Lower leg skin (tissue), 3 donors: ENCODE results near the gene ABCC1.

ENCODE experiments used
- CTCF ChIP-seq, 3 donors: fragments of 450-650 bp; IDR thresholded peaks; one replicate each; pipeline ENCODE4 v1.5.1; 2016; ENCODE audit warnings: antibody characterized with exemption in 3 of 3, mild to moderate bottlenecking in 3 of 3, moderate library complexity in 2 of 3
- POLR2A ChIP-seq, 2 donors: fragments of 450-650 bp; IDR thresholded peaks; one replicate each; pipeline ENCODE4 v1.6.1; 2016 to 2017; ENCODE audit warnings: antibody characterized with exemption in 2 of 2, mild to moderate bottlenecking in 1 of 2, moderate library complexity in 1 of 2

GRCh38 chr16:16112450-16113053, 163.1 kb downstream of the ABCC1 start:
- TF ChIP-seq CTCF (IDR thresholded peaks at IDR 0.05): no peak
- TF ChIP-seq POLR2A (IDR thresholded peaks at IDR 0.05): no peak
